SHP77 treated with DMSO at 0.1 percent for 48 hours (cell line): ENCODE measurements around the gene ARL6IP4.

Source experiments
- DNase-seq: peaks from one replicate; lab custom pipeline; 2025; lab: John Stamatoyannopoulos, UW

The ARL6IP4 gene

DNA sequence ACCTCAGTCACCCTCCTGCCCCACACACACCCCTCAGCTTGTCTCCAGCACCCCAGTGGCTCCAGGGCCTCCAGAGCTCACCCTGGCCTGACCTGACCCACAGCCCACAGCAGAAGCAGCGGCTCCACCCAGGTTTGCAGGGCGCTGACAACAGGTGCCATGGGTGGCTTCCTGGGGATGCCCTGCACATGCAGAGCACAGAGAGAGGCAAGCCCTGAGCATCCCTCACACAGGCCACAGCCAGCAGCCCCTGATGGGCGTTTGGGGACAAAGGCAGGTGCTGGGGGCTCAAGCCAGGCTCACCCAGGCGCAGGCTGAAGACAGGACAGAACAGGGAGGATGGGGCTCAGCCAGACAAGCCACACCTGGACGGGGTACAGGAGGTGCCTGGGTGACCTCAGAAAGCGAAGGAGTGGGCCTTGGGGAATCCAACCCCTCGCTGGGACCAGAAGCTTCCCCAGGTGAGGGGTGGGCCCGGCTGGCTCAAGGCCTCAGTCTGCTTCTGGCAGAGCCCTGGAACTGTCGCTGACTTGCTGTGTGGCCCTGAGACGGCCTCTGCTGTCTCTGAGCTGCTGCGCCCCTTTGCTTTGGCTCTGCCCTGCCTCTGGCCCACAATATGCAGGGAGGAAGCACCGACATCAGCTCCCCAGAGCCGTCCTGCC, 10.6 kb downstream of the ARL6IP4 start:
- no peak for DNase-seq

GRCh38 chr12:122991623-122992275, 11.3 kb downstream of the ARL6IP4 start:
- no peak for DNase-seq

- no peak for DNase-seq
These were observed 11.9 kb downstream of the ARL6IP4 start for GRCh38 chr12:122992386-122992785.

DNA sequence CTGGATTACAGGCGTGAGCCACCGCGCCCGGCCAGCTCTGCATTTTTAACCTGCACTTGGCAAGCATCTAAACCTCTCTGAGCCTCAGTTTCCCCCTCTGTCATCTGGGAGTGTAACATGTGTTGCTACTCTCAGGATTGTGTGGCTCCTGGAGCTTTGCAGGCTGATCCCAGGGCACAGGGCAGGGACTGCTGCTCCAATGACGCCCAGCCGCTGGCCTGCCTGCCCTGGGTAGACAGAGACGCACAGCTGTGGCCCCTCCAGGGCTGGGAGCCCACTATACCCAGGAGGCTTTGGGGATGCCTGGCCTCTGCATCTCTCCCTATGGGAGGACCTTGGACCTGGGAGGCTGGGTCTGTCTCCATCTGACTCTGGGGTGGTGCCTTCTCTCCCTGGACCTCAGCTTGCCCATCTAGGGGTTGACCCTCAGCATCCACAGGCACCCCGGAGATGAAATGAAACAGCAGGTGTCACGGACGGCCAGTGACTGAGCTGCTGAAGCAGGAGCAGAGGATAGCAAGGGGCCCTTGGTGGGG, 13.7 kb downstream of the ARL6IP4 start:
- DNase-seq, result no peak

DNA sequence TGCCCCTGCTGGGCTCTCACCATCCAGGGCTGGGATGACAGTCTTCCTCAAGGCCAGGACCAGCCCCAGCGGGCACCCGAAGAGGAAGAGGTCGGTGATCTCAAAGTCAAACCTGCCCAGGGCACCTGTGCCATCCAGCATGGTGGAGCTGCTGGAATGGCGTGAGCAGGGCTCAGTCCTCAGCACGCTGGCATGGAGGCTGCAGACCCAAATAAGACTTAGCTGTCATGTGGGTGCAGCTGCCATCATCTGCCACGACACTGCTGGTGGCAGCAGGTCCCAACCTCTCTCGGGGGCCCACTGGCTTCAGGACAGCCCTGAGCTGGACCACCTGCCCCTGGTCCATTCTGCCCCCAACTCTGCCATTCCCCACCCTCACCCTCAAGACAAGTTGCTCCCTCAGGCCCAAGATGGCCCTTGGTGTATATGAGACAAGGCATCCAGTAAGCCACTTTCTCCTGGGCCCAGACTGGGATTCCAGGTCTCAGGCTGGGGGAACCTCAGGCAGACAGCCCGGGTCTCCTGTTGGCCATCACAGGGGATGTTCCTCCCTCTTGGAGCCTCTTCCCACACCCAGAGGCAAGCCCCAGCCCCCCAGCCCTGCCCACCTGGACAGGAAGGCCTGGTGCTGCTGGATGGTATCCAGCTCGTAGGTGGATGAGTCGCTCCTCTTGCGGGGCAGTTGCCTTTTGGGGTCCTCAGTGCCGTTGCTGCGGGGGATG, 14.5 kb downstream of the ARL6IP4 start:
- no peak for DNase-seq

- no peak for DNase-seq
These were observed 15.2 kb downstream of the ARL6IP4 start for GRCh38 chr12:122995503-122996187.

DNA sequence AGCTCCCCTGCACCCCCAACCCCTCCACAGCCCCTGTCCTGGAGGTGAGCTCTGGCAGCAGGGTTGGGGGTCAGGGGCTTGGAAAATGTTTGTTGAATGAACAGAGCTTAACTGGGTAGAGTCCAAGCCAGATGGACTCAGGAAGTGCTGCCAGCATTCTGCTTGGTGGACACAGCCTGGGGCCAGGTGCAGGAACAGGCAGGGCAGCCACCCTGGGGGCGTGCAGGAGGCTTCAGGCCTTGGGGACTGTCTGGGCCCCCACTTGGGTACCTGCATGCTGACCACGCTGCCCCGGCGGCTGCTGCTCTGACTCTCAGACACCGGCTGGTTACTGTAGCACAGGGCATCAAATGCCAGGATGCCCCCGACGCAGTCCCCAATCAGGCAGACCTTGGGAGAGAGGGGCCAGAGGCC, 15.7 kb downstream of the ARL6IP4 start:
- no peak for DNase-seq

DNA sequence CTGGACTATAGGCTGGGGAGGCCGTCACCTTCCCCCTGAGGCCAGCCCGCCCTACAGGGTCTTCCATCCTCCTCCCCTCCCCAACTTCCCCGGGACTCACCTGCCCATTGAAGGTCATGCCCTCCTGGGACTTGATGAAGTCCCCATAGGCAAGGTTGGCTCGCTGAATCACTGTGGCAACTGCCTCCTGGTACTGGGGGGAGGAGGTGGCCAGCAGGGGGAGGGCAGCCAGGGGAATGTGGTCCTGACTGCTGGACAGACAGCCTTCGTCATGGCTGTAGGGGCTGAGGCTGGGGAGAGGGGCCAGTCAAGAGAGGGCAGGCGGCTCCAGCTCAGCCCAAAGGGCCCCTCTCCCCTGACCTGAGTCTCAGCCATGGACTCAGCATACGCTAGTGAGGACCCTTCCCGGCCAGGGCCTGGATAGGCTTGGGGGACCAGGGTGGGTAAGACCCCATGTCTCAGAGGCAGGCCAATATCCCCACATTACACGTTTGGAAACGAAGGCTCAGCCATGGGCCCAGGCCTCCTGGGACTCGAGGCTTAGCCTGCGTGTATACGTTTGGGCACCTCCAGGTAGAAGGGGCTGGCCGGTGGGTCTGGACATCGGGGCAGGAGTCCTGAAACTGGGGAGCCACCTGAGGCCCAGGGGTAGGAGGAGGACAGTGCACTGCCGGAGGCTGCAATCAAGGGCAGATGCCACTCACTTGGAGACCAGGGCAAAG, 16.3 kb downstream of the ARL6IP4 start:
- no peak for DNase-seq

DNA sequence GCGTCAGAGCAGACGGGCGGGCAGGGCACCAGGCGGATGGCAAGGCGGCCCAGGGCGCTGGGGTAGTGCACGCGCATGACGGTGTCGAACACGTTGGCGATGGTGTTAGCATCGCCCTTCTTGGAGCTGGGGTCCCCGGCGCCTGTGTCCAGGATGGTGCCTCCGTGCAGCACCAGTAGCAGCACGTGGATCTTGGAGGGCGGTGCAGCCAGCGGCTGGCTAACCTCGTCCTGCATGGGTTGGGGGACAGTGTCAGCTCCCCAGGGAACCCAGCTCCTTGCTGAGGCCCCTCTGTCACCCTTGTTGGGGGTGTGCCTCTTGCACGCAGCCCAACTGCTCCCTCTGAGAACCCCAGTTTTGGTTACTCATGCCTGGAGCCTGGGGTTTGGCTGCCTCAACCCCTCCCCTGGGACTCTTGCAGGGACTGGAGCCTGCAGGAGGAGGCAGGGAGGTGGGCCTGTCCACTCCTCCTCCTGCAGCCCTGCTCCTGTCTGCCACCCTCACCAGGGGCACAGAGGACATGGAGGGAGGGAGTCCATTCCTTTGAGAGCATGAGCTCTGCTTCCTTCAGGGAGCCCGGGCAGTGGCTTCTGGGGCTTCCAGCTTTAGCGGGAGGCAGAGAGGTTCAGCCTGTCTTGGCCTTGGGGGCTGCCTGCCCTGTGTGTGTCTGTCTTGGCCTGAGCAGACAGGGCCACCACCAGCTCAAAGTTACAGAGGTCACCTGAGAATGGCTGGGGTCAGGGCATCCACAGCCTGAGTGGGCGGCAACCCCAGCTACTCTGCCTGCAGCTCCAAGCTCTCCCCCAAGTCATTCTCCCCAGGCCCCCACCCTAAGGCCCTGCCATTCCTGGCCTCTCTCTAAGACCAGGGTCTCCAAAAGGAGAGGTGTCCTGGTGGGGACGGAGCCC, 17.1 kb downstream of the ARL6IP4 start:
- DNase-seq, result no peak

GRCh38 chr12:122998316-122998715, 17.8 kb downstream of the ARL6IP4 start:
- DNase-seq, result no peak

DNA sequence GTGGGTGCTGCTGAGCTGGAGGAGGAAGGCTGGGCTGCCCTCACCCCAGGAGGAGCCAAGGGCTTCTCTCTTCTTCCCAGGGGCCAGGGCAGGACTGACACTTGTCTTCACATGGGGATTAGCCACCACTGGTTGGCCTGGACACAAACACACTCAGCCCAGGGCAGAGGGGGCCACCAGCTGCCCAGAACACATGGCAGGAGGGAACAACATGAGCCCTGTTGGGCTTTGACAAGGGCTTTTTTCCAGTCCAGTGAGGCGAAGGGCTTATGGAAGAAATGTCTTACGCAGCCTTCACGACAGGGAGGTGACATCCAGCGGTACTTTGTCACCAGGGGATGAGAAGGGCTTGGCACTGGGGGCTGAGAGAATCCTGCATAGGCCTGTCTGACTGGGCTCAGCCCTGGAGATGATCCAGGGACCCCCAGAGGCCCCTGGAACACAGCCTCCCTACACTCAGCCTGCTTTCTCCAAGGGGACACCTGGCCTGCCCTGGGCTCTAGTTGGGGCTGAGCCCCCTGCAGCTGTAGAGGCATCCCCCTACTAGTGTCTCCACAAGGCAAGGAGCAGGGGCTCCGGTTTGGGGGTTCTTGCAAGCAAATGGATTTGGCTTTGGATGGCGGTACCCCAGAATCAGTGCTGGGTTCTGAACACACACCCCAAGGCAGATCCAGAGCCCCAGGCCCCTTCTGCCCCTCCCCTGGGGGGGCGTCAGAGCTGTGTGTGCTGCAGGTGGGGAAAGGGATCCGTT, 18.9 kb downstream of the ARL6IP4 start:
- no peak for DNase-seq

GRCh38 chr12:122999986-123000420, 19.5 kb downstream of the ARL6IP4 start:
- no peak for DNase-seq

- no peak for DNase-seq
These were observed 20.1 kb downstream of the ARL6IP4 start for GRCh38 chr12:123000578-123000977.

GRCh38 chr12:123001464-123001863, 21.0 kb downstream of the ARL6IP4 start:
- DNase-seq, result no peak

DNA sequence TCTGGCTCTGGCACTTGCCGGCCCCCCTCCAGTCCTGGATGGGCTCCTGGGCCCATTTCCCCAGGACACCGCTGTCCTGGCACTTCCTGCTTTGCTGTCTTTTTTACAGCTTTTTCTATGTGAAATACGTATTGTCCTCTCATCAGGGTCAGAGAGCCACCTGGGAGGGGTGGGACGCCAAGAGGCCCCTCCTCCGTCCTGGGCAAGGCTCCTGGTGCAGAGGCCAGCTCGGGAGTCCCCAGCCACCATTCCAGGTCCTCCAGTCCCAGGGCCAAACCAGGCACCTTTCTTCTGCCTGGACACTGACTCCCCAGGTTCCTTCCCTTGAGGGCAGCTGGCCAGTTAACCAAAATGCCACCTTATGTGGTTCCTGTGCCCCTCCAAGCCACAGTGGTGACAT, 22.8 kb downstream of the ARL6IP4 start:
- no peak for DNase-seq

- DNase-seq, result no peak
These were observed 23.8 kb downstream of the ARL6IP4 start for GRCh38 chr12:123004287-123004686.

DNA sequence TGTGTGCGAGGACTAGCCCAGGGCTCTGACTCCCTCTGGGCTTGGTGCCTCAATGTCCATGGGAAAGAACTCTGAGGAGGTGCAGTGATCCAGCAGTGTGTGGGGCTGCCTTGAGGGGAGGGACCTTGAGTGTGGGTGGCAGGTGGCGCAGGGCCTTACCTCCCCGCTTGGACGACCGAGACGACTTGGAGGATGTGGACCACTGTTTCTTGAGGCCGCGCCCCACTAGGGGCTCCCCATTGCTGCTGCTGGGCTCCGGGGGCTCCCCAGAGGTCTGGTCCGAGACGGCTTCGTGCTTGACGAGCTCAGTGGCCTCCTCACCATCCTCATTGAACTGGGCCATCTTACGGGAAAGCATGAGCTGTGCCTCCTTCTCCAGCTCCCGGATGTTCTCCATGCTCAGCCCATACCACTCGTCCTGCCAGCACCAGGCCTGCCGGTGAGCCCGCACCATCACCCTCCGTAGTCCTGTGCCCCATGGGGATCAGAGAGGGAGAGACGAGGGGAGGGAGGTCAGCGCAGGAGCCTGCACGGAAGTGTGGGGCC, 24.7 kb downstream of the ARL6IP4 start:
- no peak for DNase-seq

DNA sequence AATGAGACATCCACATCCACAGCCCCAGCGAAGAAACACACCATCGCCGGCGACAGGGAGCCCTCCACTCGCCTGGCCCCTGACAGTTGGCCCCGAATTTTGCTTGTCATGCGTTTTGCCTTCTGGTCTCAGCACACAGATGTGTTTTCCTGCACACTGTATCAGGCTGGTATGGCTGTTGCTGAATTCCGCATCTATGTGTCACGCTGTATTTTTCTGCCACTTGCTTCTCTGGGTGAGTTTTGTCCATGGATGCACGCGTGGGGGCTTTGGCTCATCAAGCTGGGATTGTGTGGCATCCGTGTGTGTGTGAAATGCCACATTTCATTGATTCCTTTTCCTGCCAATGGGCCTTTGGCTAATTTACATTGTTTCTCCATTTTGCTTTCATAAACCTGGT, 26.5 kb downstream of the ARL6IP4 start:
- no peak for DNase-seq

GRCh38 chr12:123010110-123010509, 29.6 kb downstream of the ARL6IP4 start:
- DNase-seq, result no peak

DNA sequence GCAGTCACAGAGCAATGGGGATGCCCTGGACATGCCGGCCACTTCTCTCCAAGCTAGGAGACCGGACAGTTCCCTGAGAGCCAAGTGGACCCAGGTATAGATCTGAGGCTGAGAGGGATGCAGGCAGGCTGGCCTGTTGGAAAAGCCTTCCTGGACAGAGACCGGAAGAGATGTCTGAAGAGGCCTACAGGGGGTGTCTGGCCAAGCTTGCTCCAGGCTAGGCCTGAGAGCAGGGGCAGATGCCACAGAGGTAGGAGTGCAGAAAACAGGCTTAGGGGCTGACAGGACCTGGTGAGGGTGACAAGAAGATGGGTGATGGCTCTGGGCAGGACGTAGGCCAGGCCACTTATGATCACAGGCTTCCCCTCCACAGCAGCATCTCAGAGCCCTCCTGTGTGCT, 30.2 kb downstream of the ARL6IP4 start:
- no peak for DNase-seq
